Astrocyte (in vitro differentiated cells and primary cell): Measurements from ENCODE around the gene UNC5B.

Experiments
- EZH2 ChIP-seq: IDR thresholded peaks from 2 replicates; pipeline ENCODE4 v1.6.1; 2012; ENCODE audit warnings: mild to moderate bottlenecking, low read length, inconsistent platforms; ENCODE audit not compliant: insufficient read depth
- TF ChIP-seq, protein P1 (sequence below): IDR thresholded peaks from 2 replicates; pipeline ENCODE4 v1.5.1; 2011; ENCODE audit warnings: low read depth, mild to moderate bottlenecking, inconsistent platforms, low read length, moderate library complexity; ENCODE audit not compliant: insufficient read depth

DNA sequence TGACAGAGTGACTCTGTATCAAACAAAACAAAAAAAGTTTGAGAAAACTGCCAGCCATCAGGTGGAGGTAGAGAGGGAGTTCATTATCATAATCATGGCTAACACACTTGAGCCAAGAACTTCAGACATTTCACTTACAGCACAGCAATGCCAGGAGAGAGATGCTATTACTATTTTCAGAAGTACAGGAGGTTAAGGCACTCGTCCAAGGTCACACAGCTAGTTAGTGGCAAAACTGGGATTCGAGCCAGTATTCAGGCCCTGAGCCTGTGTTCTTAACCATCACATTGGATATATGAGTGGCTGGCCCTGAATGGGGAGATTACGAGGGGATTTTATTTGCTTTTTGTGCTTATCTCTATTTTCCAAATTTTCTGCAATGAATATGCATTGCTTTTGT, 24.8 kb upstream of the UNC5B start:
- TF ChIP-seq, protein P1, sequence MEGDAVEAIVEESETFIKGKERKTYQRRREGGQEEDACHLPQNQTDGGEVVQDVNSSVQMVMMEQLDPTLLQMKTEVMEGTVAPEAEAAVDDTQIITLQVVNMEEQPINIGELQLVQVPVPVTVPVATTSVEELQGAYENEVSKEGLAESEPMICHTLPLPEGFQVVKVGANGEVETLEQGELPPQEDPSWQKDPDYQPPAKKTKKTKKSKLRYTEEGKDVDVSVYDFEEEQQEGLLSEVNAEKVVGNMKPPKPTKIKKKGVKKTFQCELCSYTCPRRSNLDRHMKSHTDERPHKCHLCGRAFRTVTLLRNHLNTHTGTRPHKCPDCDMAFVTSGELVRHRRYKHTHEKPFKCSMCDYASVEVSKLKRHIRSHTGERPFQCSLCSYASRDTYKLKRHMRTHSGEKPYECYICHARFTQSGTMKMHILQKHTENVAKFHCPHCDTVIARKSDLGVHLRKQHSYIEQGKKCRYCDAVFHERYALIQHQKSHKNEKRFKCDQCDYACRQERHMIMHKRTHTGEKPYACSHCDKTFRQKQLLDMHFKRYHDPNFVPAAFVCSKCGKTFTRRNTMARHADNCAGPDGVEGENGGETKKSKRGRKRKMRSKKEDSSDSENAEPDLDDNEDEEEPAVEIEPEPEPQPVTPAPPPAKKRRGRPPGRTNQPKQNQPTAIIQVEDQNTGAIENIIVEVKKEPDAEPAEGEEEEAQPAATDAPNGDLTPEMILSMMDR = no peak
- TF ChIP-seq EZH2 = no peak
